ENCODE results near the gene JMJD4. TPM values are rescaled to one million over a fixed set of nuclear protein-coding genes. Genes with fewer than 3 reads are reported as not detected.

JMJD4 gene
- total and polyA plus RNA-seq, 2 of the 8 experiments (the other 6 are each of a cell fraction or from before 2014, with no cell fraction given), result 13.2 to 23.3 TPM

GRCh38 chr1:227718932-227719331 lies 16.2 kb downstream of the JMJD4 start:
- FAIRE-seq, result no peak

More at GRCh38 chr1:227718932-227719331, 16.2 kb downstream of the JMJD4 start:
- Histone ChIP-seq H3K27me3 (replicated peaks in 1 of 4; ENCODE audit: control insufficient read depth in 3 of 4, extremely low read depth in 1 of 4, insufficient read depth in 3 of 4, low read length in 3 of 4) (no peaks in the 10 kb centered on the region), H3K23ac (ENCODE audit: insufficient read length) (no peak overlapping the region), H3K4me1 (replicated peaks in 1 of 4; ENCODE audit: control insufficient read depth in 3 of 4, insufficient read depth in 4 of 4, low read length in 3 of 4) (no peaks in the 10 kb centered on the region), H4K91ac (replicated peaks; ENCODE audit: insufficient read length, low read length) (no peak overlapping the region), H3K4me2 (ENCODE audit: insufficient read depth in 1 of 2, low read depth in 2 of 2, low read length in 2 of 2) (no peak overlapping the region), H3K9ac (replicated peaks in 1 of 4; ENCODE audit: extremely low read depth in 1 of 4, low read depth in 3 of 4, low read length in 3 of 4) (no peak overlapping the region), H4K5ac (ENCODE audit: insufficient read length, low read depth, low read length) (no peak overlapping the region), H2BK20ac (ENCODE audit: low read length) (no peak overlapping the region), H2BK15ac (ENCODE audit: low read length) (no peak overlapping the region), H3K23me2 (ENCODE audit: low read depth, low read length) (no peaks in the 10 kb centered on the region), H2AFZ (ENCODE audit: low read length) (no peak overlapping the region), H2BK120ac (replicated peaks; ENCODE audit: low read depth, low read length) (no peak overlapping the region), H3K14ac (ENCODE audit: insufficient read length) (no peak overlapping the region), H3K79me1 (ENCODE audit: low read depth, low read length) (no peaks in the 10 kb centered on the region), H3K4me3 (ENCODE audit: extremely low read depth in 1 of 4, insufficient read depth in 2 of 4, low read depth in 3 of 4, low read length in 4 of 4) (no peak overlapping the region), H3K56ac (replicated peaks; ENCODE audit: insufficient read length, low read depth, low read length) (no peak overlapping the region), H4K8ac (ENCODE audit: extremely low read depth, insufficient read depth, low read length) (no peak overlapping the region), H3K27ac (ENCODE audit: low read depth, low read length) (no peak overlapping the region), H3K4ac (replicated peaks; ENCODE audit: insufficient read length, low read depth, low read length) (no peak overlapping the region), H4K20me1 (replicated peaks in 1 of 2; ENCODE audit: control insufficient read depth in 1 of 2, insufficient read depth in 2 of 2, low read length in 2 of 2) (no peaks in the 10 kb centered on the region), H3K79me2 (ENCODE audit: control insufficient read depth in 1 of 2, insufficient read depth in 2 of 2, low read length in 2 of 2) (no peaks in the 10 kb centered on the region), H3K9me3 (ENCODE audit: insufficient read depth in 2 of 2, low read depth in 1 of 2, low read length in 1 of 2) (peaks cover 31 to 34% of the 10 kb centered on the region in 2 experiments), H2BK12ac (ENCODE audit: low read depth, low read length) (no peak overlapping the region), H3K36me3 (ENCODE audit: control insufficient read depth in 2 of 4, insufficient read depth in 4 of 4, low read length in 3 of 4) (no peaks in the 10 kb centered on the region; a peak in 1 of 8 replicates), H2BK5ac (ENCODE audit: low read depth, low read length) (no peak overlapping the region), H2AK5ac (ENCODE audit: low read depth, low read length) (no peak overlapping the region), H3K18ac (ENCODE audit: extremely low read depth, low read length) (no peak overlapping the region)
- TF ChIP-seq USF2 (IDR thresholded peaks at IDR 0.05; ENCODE audit: low read length), result no peak
- no peak for TF ChIP-seq ASH2L (IDR thresholded peaks at IDR 0.05; ENCODE audit: low read length)
- no peak for TF ChIP-seq POLR2AphosphoS5 (IDR thresholded peaks at IDR 0.05; ENCODE audit: low read depth, low read length)
- TF ChIP-seq YY1 (IDR thresholded peaks at IDR 0.05; ENCODE audit: low read depth, low read length), result no peak
- no peak for TF ChIP-seq JUN (IDR thresholded peaks at IDR 0.05; ENCODE audit: low read depth, low read length)
- POLR2A ChIA-PET (ENCODE audit: partially characterized antibody), result no interaction called here
- 82% methylated on average over 2 of the region's 2 CpGs; no CpG with 5 or more reads in 1 of the 2 experiments for WGBS, 2 experiments (ENCODE audit: extremely low coverage in 1 of 2, insufficient coverage in 1 of 2, insufficient read length in 1 of 2, insufficient replicate concordance in 2 of 2, low coverage in 1 of 2, low lambda C conversion rate in 2 of 2, missing lambda C conversion rate in 1 of 2)
- DNase-seq (ENCODE audit: low read depth in 1 of 2, low spot score in 2 of 2), result no peak
- CTCF ChIA-PET (ENCODE audit: partially characterized antibody), result no interaction called here

Data from H1 (cell line).